ENCODE results near the gene ZG16. TPM values are rescaled to one million over a fixed set of nuclear protein-coding genes. Genes with fewer than 3 reads are reported as not detected.

ZG16 gene
- total and polyA plus RNA-seq, 2 of the 8 experiments (the other 6 are each of a cell fraction or from before 2014, with no cell fraction given), result not detected

DNA sequence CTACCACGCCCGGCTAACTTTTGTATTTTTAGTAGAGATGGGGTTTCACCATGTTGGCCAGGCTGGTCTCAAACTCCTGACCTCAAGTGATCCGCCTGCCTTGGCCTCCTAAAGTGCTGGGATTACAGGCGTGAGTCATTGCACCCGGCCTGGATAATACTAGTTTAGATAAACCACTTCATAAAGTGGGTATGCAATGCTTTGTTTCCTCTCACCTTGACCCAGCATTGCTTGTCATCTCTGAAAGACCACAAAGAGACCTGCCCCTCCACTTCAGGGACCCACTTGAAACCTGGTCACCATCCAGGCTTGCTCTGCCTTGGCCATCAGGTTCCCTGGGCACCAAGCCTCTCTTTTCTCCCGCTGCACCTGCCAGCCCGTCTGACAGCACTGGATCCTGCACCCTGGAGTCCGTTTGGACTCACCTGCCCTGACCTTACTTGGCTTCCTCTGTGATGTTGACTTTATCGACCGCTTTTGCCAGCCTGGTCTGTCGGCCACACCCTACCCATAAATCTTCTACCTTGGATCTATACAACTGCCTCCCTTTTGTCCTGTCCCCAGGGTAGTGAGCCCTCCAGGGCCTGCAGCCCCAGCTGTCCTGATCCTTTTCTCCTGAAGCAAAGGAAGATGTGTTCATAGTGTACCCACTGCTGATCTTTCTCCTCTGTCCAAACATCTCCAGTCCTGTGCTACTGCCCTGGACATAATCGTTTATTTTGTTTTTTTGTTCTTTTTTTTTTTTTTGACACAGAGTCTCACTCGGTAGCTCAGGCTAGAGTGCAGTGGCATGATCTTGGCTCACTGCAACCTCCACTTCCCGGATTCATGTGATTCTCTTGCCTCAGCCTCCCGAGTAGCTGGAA is 12.7 kb upstream of the ZG16 start (continued):
- TF ChIP-seq, protein P1, sequence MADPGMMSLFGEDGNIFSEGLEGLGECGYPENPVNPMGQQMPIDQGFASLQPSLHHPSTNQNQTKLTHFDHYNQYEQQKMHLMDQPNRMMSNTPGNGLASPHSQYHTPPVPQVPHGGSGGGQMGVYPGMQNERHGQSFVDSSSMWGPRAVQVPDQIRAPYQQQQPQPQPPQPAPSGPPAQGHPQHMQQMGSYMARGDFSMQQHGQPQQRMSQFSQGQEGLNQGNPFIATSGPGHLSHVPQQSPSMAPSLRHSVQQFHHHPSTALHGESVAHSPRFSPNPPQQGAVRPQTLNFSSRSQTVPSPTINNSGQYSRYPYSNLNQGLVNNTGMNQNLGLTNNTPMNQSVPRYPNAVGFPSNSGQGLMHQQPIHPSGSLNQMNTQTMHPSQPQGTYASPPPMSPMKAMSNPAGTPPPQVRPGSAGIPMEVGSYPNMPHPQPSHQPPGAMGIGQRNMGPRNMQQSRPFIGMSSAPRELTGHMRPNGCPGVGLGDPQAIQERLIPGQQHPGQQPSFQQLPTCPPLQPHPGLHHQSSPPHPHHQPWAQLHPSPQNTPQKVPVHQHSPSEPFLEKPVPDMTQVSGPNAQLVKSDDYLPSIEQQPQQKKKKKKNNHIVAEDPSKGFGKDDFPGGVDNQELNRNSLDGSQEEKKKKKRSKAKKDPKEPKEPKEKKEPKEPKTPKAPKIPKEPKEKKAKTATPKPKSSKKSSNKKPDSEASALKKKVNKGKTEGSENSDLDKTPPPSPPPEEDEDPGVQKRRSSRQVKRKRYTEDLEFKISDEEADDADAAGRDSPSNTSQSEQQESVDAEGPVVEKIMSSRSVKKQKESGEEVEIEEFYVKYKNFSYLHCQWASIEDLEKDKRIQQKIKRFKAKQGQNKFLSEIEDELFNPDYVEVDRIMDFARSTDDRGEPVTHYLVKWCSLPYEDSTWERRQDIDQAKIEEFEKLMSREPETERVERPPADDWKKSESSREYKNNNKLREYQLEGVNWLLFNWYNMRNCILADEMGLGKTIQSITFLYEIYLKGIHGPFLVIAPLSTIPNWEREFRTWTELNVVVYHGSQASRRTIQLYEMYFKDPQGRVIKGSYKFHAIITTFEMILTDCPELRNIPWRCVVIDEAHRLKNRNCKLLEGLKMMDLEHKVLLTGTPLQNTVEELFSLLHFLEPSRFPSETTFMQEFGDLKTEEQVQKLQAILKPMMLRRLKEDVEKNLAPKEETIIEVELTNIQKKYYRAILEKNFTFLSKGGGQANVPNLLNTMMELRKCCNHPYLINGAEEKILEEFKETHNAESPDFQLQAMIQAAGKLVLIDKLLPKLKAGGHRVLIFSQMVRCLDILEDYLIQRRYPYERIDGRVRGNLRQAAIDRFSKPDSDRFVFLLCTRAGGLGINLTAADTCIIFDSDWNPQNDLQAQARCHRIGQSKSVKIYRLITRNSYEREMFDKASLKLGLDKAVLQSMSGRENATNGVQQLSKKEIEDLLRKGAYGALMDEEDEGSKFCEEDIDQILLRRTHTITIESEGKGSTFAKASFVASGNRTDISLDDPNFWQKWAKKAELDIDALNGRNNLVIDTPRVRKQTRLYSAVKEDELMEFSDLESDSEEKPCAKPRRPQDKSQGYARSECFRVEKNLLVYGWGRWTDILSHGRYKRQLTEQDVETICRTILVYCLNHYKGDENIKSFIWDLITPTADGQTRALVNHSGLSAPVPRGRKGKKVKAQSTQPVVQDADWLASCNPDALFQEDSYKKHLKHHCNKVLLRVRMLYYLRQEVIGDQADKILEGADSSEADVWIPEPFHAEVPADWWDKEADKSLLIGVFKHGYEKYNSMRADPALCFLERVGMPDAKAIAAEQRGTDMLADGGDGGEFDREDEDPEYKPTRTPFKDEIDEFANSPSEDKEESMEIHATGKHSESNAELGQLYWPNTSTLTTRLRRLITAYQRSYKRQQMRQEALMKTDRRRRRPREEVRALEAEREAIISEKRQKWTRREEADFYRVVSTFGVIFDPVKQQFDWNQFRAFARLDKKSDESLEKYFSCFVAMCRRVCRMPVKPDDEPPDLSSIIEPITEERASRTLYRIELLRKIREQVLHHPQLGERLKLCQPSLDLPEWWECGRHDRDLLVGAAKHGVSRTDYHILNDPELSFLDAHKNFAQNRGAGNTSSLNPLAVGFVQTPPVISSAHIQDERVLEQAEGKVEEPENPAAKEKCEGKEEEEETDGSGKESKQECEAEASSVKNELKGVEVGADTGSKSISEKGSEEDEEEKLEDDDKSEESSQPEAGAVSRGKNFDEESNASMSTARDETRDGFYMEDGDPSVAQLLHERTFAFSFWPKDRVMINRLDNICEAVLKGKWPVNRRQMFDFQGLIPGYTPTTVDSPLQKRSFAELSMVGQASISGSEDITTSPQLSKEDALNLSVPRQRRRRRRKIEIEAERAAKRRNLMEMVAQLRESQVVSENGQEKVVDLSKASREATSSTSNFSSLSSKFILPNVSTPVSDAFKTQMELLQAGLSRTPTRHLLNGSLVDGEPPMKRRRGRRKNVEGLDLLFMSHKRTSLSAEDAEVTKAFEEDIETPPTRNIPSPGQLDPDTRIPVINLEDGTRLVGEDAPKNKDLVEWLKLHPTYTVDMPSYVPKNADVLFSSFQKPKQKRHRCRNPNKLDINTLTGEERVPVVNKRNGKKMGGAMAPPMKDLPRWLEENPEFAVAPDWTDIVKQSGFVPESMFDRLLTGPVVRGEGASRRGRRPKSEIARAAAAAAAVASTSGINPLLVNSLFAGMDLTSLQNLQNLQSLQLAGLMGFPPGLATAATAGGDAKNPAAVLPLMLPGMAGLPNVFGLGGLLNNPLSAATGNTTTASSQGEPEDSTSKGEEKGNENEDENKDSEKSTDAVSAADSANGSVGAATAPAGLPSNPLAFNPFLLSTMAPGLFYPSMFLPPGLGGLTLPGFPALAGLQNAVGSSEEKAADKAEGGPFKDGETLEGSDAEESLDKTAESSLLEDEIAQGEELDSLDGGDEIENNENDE (IDR thresholded peaks at IDR 0.05; ENCODE audit: insufficient replicate concordance, low read length), result no peak
- TF ChIP-seq KDM1A (IDR thresholded peaks at IDR 0.05; ENCODE audit: borderline replicate concordance, low read length) (no peak), KDM4A (IDR thresholded peaks at IDR 0.05; ENCODE audit: low read depth, low read length, severe bottlenecking) (no peak)
